ENCODE measurements around the gene GADL1.

GRCh38 chr3:30893678-30894325, 659 bp downstream of the GADL1 start:
- TF ChIP-seq TAF1 (IDR thresholded peaks at IDR 0.05; ENCODE audit: low read depth, low read length) (no peak), POLR2A (IDR thresholded peaks at IDR 0.05; ENCODE audit: low read depth, low read length) (no peak), POLR2AphosphoS5 (IDR thresholded peaks at IDR 0.05; ENCODE audit: low read depth, low read length) (no peak), SPI1 (IDR thresholded peaks at IDR 0.05; ENCODE audit: low read depth, low read length) (no peak), POU2F2 (IDR thresholded peaks at IDR 0.05; ENCODE audit: low read depth, low read length) (no peak), PAX5 (IDR thresholded peaks at IDR 0.05; ENCODE audit: insufficient read depth, low read length, severe bottlenecking) (no peak)

Data from GM12891 (cell line).